H1 (cell line): Measurements from ENCODE around the gene KIAA1755. TPM values are rescaled to one million over a fixed set of nuclear protein-coding genes. Genes with fewer than 3 reads are reported as not detected.

Experiments
- CTCF ChIA-PET: fragments of 300-600 bp; sonication (Branson Sonifier 250); formaldehyde crosslinking; loops from one replicate; lab custom pipeline; 2021; ENCODE audit not compliant: partially characterized antibody; lab: Charles Lee
- POLR2A ChIA-PET: fragments of 300-600 bp; sonication (Branson Sonifier 250); formaldehyde crosslinking; loops from one replicate; lab custom pipeline; 2021; ENCODE audit warnings: inconsistent platforms; ENCODE audit not compliant: partially characterized antibody; lab: Charles Lee
- DNase-seq, 2 experiments: peaks; one replicate each; pipeline versions ENCODE4 v3.0.0 to v3.0.0-alpha.2; 2010 to 2022; ENCODE audit warnings: low spot score in 2 of 2, low read depth in 1 of 2, mixed read lengths in 1 of 2
- FAIRE-seq: peaks from 2 replicates; lab custom pipeline; 2011; peaks lifted over from hg19 to GRCh38; lab: Jason Lieb, UNC
- H2AFZ ChIP-seq: 2 replicates; pipeline ENCODE4 v1.8.1; 2012; ENCODE audit warnings: low read length, inconsistent platforms
- H2AK5ac ChIP-seq: 2 replicates; pipeline ENCODE4 v1.6.1; 2013; ENCODE audit warnings: low read depth, low read length
- H2BK120ac ChIP-seq: replicated peaks from 2 replicates; pipeline ENCODE3; 2013; ENCODE audit warnings: low read depth, low read length, inconsistent platforms
- H2BK12ac ChIP-seq: 2 replicates; pipeline ENCODE4 v1.6.1; 2013; ENCODE audit warnings: low read depth, low read length
- H2BK15ac ChIP-seq: 2 replicates; pipeline ENCODE4 v1.6.1; 2013; ENCODE audit warnings: low read length
- H2BK20ac ChIP-seq: 2 replicates; pipeline ENCODE4 v1.6.1; 2013; ENCODE audit warnings: low read length
- H2BK5ac ChIP-seq: 2 replicates; pipeline ENCODE4 v1.6.1; 2013; ENCODE audit warnings: low read depth, low read length
- H3K14ac ChIP-seq: 2 replicates; pipeline ENCODE4 v1.6.1; 2013; ENCODE audit warnings: inconsistent platforms; ENCODE audit not compliant: insufficient read length
- H3K18ac ChIP-seq: 2 replicates; pipeline ENCODE4 v1.6.1; 2013; ENCODE audit warnings: low read length; ENCODE audit errors: extremely low read depth
- H3K23ac ChIP-seq: 2 replicates; pipeline ENCODE4 v1.6.1; 2013; ENCODE audit warnings: inconsistent platforms; ENCODE audit not compliant: insufficient read length
- H3K23me2 ChIP-seq: 2 replicates; pipeline ENCODE4 v1.6.1; 2013; ENCODE audit warnings: low read depth, low read length
- H3K27ac ChIP-seq: 2 replicates; pipeline ENCODE4 v1.6.1; 2011; ENCODE audit warnings: low read depth, low read length, inconsistent platforms
- H3K27me3 ChIP-seq, 4 experiments: replicated peaks in 1 of 4; 1 replicate in 1 of 4; 2 replicates in 3 of 4; pipeline versions ENCODE4 v1.6.1 to v1.8.1; 2011 to 2013; ENCODE audit warnings: low read length in 3 of 4, mild to moderate bottlenecking in 3 of 4, inconsistent platforms in 2 of 4, mixed read lengths in 2 of 4, moderate library complexity in 1 of 4; ENCODE audit not compliant: control insufficient read depth in 3 of 4, insufficient read depth in 3 of 4; ENCODE audit errors: extremely low read depth in 1 of 4
- H3K36me3 ChIP-seq, 4 experiments: 2 replicates each; pipeline versions ENCODE4 v1.6.1 to v1.8.1; 2011 to 2013; ENCODE audit warnings: mild to moderate bottlenecking in 4 of 4, low read length in 3 of 4, moderate library complexity in 2 of 4, control low read depth in 1 of 4, inconsistent platforms in 1 of 4; ENCODE audit not compliant: insufficient read depth in 4 of 4, control insufficient read depth in 2 of 4
- H3K4ac ChIP-seq: replicated peaks from 2 replicates; pipeline ENCODE3; 2013; ENCODE audit warnings: low read length, low read depth, mixed read lengths, inconsistent platforms; ENCODE audit not compliant: insufficient read length
- H3K4me1 ChIP-seq, 4 experiments: replicated peaks in 1 of 4; 1 replicate in 1 of 4; 2 replicates in 3 of 4; pipeline versions ENCODE4 v1.6.1 to v1.8.1; 2011 to 2013; ENCODE audit warnings: low read length in 3 of 4, inconsistent platforms in 2 of 4, mixed read lengths in 1 of 4; ENCODE audit not compliant: insufficient read depth in 4 of 4, control insufficient read depth in 3 of 4
- H3K4me2 ChIP-seq, 2 experiments: 2 replicates each; pipeline versions ENCODE4 v1.6.1 to v1.8.1; 2011 to 2013; ENCODE audit warnings: low read depth in 2 of 2, low read length in 2 of 2, control low read depth in 1 of 2, inconsistent platforms in 1 of 2, mild to moderate bottlenecking in 1 of 2; ENCODE audit not compliant: insufficient read depth in 1 of 2
- H3K4me3 ChIP-seq, 4 experiments: fragments of 200-600, 300-600 bp in 1 of 4; sonication (generic), shearing (Covaris generic), sonication (Bioruptor Twin) in 1 of 4; 2 replicates each; pipeline versions ENCODE4 v1.5.1 to v1.8.1; 2011 to 2016; ENCODE audit warnings: low read length in 4 of 4, low read depth in 3 of 4, control low read depth in 2 of 4, inconsistent platforms in 2 of 4, mild to moderate bottlenecking in 2 of 4, mixed read lengths in 1 of 4, moderate library complexity in 1 of 4; ENCODE audit not compliant: insufficient read depth in 2 of 4; ENCODE audit errors: extremely low read depth in 1 of 4
- H3K56ac ChIP-seq: replicated peaks from 2 replicates; pipeline ENCODE3; 2013; ENCODE audit warnings: low read depth, mild to moderate bottlenecking, mixed read lengths, low read length, inconsistent platforms; ENCODE audit not compliant: insufficient read length
- H3K79me1 ChIP-seq: 2 replicates; pipeline ENCODE4 v1.6.1; 2013; ENCODE audit warnings: low read depth, low read length, control low read depth
- H3K79me2 ChIP-seq, 2 experiments: 2 replicates each; pipeline versions ENCODE4 v1.6.1 to v1.8.1; 2012 to 2013; ENCODE audit warnings: low read length in 2 of 2, mild to moderate bottlenecking in 2 of 2, inconsistent platforms in 1 of 2; ENCODE audit not compliant: insufficient read depth in 2 of 2, control insufficient read depth in 1 of 2
- H3K9ac ChIP-seq, 4 experiments: replicated peaks in 1 of 4; 1 replicate in 1 of 4; 2 replicates in 3 of 4; pipeline versions ENCODE4 v1.6.1 to v1.8.1; 2011 to 2013; ENCODE audit warnings: low read depth in 3 of 4, low read length in 3 of 4, control low read depth in 2 of 4, mild to moderate bottlenecking in 2 of 4, moderate library complexity in 2 of 4, inconsistent platforms in 1 of 4; ENCODE audit errors: extremely low read depth in 1 of 4
- H3K9me3 ChIP-seq, 2 experiments: 2 replicates each; pipeline versions ENCODE4 v1.6.1 to v1.8.1; 2012 to 2013; ENCODE audit warnings: mild to moderate bottlenecking in 2 of 2, moderate library complexity in 2 of 2, control low read depth in 1 of 2, inconsistent platforms in 1 of 2, low read depth in 1 of 2, low read length in 1 of 2, mixed read lengths in 1 of 2; ENCODE audit not compliant: insufficient read depth in 2 of 2
- H4K20me1 ChIP-seq, 2 experiments: replicated peaks in 1 of 2; 2 replicates each; pipeline versions ENCODE3 to v1.8.1; 2011 to 2013; ENCODE audit warnings: inconsistent platforms in 2 of 2, low read length in 2 of 2, mild to moderate bottlenecking in 1 of 2; ENCODE audit not compliant: insufficient read depth in 2 of 2, control insufficient read depth in 1 of 2
- H4K5ac ChIP-seq: 2 replicates; pipeline ENCODE4 v1.6.1; 2013; ENCODE audit warnings: low read length, low read depth, mixed read lengths, inconsistent platforms; ENCODE audit not compliant: insufficient read length
- H4K8ac ChIP-seq: 2 replicates; pipeline ENCODE4 v1.8.0; 2013; ENCODE audit warnings: mild to moderate bottlenecking, moderate library complexity, low read length, inconsistent platforms; ENCODE audit not compliant: insufficient read depth; ENCODE audit errors: extremely low read depth
- H4K91ac ChIP-seq: replicated peaks from 2 replicates; pipeline ENCODE3; 2013; ENCODE audit warnings: low read length, mixed read lengths, inconsistent platforms; ENCODE audit not compliant: insufficient read length
- E2F6 ChIP-seq: IDR thresholded peaks from 2 replicates; pipeline ENCODE4 v1.6.1; 2012; ENCODE audit warnings: inconsistent platforms
- EZH2 ChIP-seq: fragments of 200-600 bp; sonication (generic); IDR thresholded peaks from 2 replicates; pipeline ENCODE4 v1.7.1; 2012; ENCODE audit warnings: low read depth, mild to moderate bottlenecking, moderate library complexity, low read length, inconsistent platforms; ENCODE audit not compliant: severe bottlenecking
- FOSL1 ChIP-seq: IDR thresholded peaks from 2 replicates; pipeline ENCODE4 v1.6.1; 2011; ENCODE audit warnings: mild to moderate bottlenecking, low read depth, low read length, moderate library complexity; ENCODE audit not compliant: insufficient read depth
- RNF2 ChIP-seq: fragments of 200-900, 300-1000 bp; sonication (generic); IDR thresholded peaks from 2 replicates; pipeline ENCODE4 v1.7.1; 2016; ENCODE audit warnings: borderline replicate concordance, low read depth, mild to moderate bottlenecking, antibody characterized with exemption, low read length; ENCODE audit not compliant: poor library complexity, severe bottlenecking; ENCODE audit errors: missing control alignments
- SP2 ChIP-seq: IDR thresholded peaks from 2 replicates; pipeline ENCODE4 v1.6.1; 2012; ENCODE audit warnings: mild to moderate bottlenecking, low read length, inconsistent platforms
- SRF ChIP-seq: IDR thresholded peaks from 2 replicates; pipeline ENCODE4 v1.6.1; 2011; ENCODE audit warnings: mild to moderate bottlenecking, low read depth, low read length, moderate library complexity
- TBP ChIP-seq: IDR thresholded peaks from 2 replicates; pipeline ENCODE4 v1.6.1; 2011; ENCODE audit warnings: low read depth, low read length, improper control_type of control experiment
- TEAD4 ChIP-seq: IDR thresholded peaks from 2 replicates; pipeline ENCODE4 v1.6.1; 2012; ENCODE audit warnings: low read depth, low read length, inconsistent platforms, mixed read lengths
- YY1 ChIP-seq: IDR thresholded peaks from 2 replicates; pipeline ENCODE4 v1.6.1; 2011; ENCODE audit warnings: low read depth, mild to moderate bottlenecking, low read length
- WGBS, 2 experiments: shearing (Covaris generic) in 1 of 2; methylation state at CpG; one replicate each; pipeline versions ENCODE4 v1.1.6 to v1.1.7; 2013 to 2015; ENCODE audit warnings: low lambda C conversion rate in 2 of 2, mixed read lengths in 2 of 2, inconsistent platforms in 1 of 2, low coverage in 1 of 2, missing lambda C conversion rate in 1 of 2; ENCODE audit not compliant: insufficient replicate concordance in 2 of 2, insufficient coverage in 1 of 2, insufficient read length in 1 of 2; ENCODE audit errors: extremely low coverage in 1 of 2, missing lambda C conversion rate in 1 of 2; 5-methylcytosine and 5-hydroxymethylcytosine counted together
- polyA plus RNA-seq, 7 experiments: library from polyadenylated mRNA; depleted of rRNA in 3 of 7; stranded (reverse) in 5 of 7; unstranded in 2 of 7; fragments of >200 nt in 5 of 7; fragments of 200-250 nt in 2 of 7; gene quantifications; 1 replicate in 5 of 7; 2 replicates in 1 of 7; 4 replicates in 1 of 7; pipeline versions ENCODE4 v1.2.1 to v1.2.3, GENCODE V29; 2011 to 2013; ENCODE audit warnings: missing spikeins in 2 of 7, mixed read lengths in 2 of 7
- total RNA-seq: library from RNA; stranded (reverse); fragmentation: NEBNext Ultra II Directional; extraction: Animal tissue kit (Norgen Biotek cat#: 25700); gene quantifications from 2 replicates; pipeline ENCODE4 v1.2.1, GENCODE V29; 2021

Gene KIAA1755
- total and polyA plus RNA-seq, 2 of the 8 experiments (the other 6 are each of a cell fraction or from before 2014, with no cell fraction given) = 0.23 TPM; not detected in 1

GRCh38 chr20:38203981-38204357, 56.6 kb downstream of the KIAA1755 start:
- no peak overlapping the region for H2BK5ac ChIP-seq
- no peak overlapping the region for H3K18ac ChIP-seq
- H2BK120ac ChIP-seq = no peak overlapping the region
- no peak overlapping the region for H3K4me2 ChIP-seq
- no peaks in the 10 kb centered on the region for H3K36me3 ChIP-seq
- no peak overlapping the region for H3K27ac ChIP-seq
- H4K91ac ChIP-seq = no peak overlapping the region
- H4K5ac ChIP-seq = no peak overlapping the region
- no peak overlapping the region for H4K8ac ChIP-seq
- no peaks in the 10 kb centered on the region for H3K79me1 ChIP-seq
- H3K9me3 ChIP-seq = no peaks in the 10 kb centered on the region
- H3K56ac ChIP-seq = no peak overlapping the region
- no peaks in the 10 kb centered on the region for H4K20me1 ChIP-seq
- no peaks in the 10 kb centered on the region for H3K4me1 ChIP-seq
- H3K23me2 ChIP-seq = no peaks in the 10 kb centered on the region
- POLR2A ChIA-PET = no interaction called here
- H3K23ac ChIP-seq = no peak overlapping the region
- H3K9ac ChIP-seq = no peak overlapping the region
- no peaks in the 10 kb centered on the region for H3K27me3 ChIP-seq
- no peak overlapping the region for H2AK5ac ChIP-seq
- DNase-seq = no peak
- H3K4ac ChIP-seq = no peak overlapping the region
- no peak overlapping the region for H2BK20ac ChIP-seq
- no peak overlapping the region for H3K14ac ChIP-seq
- H3K4me3 ChIP-seq = no peak overlapping the region
- H2AFZ ChIP-seq = no peak overlapping the region
- no peak overlapping the region for H2BK15ac ChIP-seq
- H3K79me2 ChIP-seq = no peaks in the 10 kb centered on the region
- 96% methylated on average over 2 of the region's 2 CpGs; no CpG with 5 or more reads in 1 of the 2 experiments for WGBS, 2 experiments
- TF ChIP-seq SRF (no peak), TEAD4 (no peak), TBP (no peak), EZH2 (no peak), RNF2 (no peak), SP2 (no peak), YY1 (no peak), E2F6 (no peak), FOSL1 (no peak)
- H2BK12ac ChIP-seq = no peak overlapping the region
- FAIRE-seq = no peak
- CTCF ChIA-PET = interaction anchor here (1.5 kb wide), 1 partner anchor 146 kb away, joined by 3 read pairs; no protein-coding TSS in a partner anchor
